Bronchial epithelial cell (primary cell): Measurements from ENCODE around the gene SUPT20H. TPM values are rescaled to one million over a fixed set of nuclear protein-coding genes. Genes with fewer than 3 reads are reported as not detected.

Experiments
- DNase-seq: peaks from one replicate; pipeline ENCODE4 v3.0.0-alpha.2; 2010; ENCODE audit warnings: low read depth
- FAIRE-seq: peaks from 2 replicates; lab custom pipeline; 2011; peaks lifted over from hg19 to GRCh38; lab: Jason Lieb, UNC
- H3K27me3 ChIP-seq: 2 replicates; pipeline ENCODE4 v1.5.1; 2011; ENCODE audit warnings: low read length; ENCODE audit not compliant: control insufficient read depth, insufficient read depth
- H3K36me3 ChIP-seq: 2 replicates; pipeline ENCODE4 v1.5.1; 2011; ENCODE audit warnings: low read length; ENCODE audit not compliant: control insufficient read depth, insufficient read depth
- H3K4me3 ChIP-seq: 2 replicates; pipeline ENCODE4 v1.5.1; 2011; ENCODE audit warnings: mild to moderate bottlenecking, low read depth, low read length, control low read depth
- CTCF ChIP-seq: IDR thresholded peaks from 2 replicates; pipeline ENCODE4 v1.5.1; 2011; ENCODE audit warnings: mild to moderate bottlenecking, moderate library complexity, low read length, control low read depth, inconsistent platforms; ENCODE audit not compliant: insufficient read depth, severe bottlenecking
- total RNA-seq: library from RNA; depleted of rRNA; stranded (reverse); fragments of >200 nt; gene quantifications from 2 replicates; pipeline ENCODE4 v1.2.1, GENCODE V29; 2014

Gene SUPT20H
- 28.7 and 33.8 TPM in 2 replicates for total RNA-seq

DNA sequence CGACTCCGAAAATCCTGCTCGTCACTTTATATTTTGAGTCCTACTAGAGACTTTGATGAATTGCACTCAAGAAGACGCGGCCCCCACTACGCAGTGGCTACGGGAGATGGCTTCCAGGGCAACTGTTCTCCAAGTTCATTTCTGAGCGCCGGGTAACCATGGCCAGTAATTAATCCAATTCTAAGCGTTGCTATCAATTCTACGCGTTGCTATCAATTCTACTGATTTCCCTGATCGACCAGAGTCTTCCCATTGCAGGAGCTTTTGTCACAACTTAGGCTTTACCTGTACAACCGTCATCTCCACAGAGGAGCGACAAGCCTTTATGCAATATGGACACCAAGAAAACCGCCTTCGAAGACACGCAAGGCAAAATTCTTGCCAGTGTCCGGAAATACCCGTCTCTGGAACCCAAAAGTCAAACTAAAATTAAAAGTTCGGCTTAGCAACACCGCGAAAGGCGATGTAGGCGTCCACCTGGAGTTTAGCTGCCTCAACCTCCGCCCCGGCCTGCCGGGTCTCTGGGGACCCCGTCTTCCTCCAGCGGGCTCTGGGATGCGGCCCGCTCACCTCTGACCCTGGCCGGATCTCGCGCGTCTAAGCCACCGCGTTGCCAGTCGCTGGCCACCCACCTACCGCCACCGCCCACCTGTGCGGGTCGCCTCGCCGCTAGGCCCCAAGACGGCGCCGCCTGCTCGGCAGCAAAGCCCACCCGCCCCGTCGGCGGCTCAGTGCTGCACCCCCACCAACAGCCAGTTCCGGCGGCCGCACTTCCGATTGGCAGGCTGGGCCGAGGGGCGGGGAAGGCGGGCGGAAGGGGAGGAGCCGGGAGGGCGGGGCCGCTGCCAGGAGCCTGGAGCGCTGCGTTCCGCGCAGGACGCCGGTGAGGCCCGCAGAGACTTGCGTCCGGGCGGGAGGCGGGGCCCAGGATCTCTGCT is at the start of gene SUPT20H:
Gene SUPT20H, minus strand, starts transcription at position 779 of the 938 bp plus-strand sequence. CDS start 8,198 bp downstream, outside the sequence.
- no peak for FAIRE-seq
- TF ChIP-seq CTCF, result no peak

DNA sequence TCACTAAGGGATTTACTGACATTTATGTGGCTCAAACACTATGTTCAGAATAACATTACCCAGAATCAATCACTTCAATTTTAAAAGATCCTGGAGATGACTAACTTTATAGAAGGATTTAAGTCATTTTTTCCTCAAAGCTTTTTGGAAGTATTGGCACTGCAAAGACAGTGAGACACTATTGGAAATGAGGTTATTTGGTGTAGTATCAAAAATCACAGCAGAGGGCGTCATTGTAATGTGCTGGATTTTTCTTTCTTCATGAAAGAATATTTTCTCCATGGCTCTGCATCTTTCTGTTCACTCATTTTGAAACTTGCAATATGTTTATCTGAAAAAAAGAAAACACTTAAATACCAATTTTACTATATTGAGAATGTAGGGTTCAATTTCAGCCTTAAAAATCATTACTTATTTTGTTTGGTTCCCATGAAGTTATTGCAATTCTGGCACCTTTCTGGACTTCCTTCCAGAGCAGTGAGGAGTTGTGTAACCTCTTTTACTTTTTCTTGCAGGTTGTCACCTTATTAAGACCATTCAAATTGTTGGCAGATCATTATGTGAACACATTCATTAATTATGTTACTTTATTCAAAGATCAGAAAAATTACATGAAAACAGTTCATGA is 49.7 kb upstream of the SUPT20H start:
- DNase-seq (peak; percentile 45), FAIRE-seq (no peak)
- H3K36me3 ChIP-seq, result no peaks in the 10 kb centered on the region
- H3K27me3 ChIP-seq, result no peaks in the 10 kb centered on the region
- TF ChIP-seq CTCF, result peak; percentile 56
- H3K4me3 ChIP-seq, result no peak overlapping the region

More for the DNA sequence above, at the start of gene SUPT20H:
- DNase-seq, result peak; percentile 77
- Histone ChIP-seq H3K4me3 (peak within 1 kb of the TSS; percentile 89), H3K27me3 (no peaks in the 10 kb centered on the region), H3K36me3 (peaks cover 4% of the 10 kb centered on the region)

DNA sequence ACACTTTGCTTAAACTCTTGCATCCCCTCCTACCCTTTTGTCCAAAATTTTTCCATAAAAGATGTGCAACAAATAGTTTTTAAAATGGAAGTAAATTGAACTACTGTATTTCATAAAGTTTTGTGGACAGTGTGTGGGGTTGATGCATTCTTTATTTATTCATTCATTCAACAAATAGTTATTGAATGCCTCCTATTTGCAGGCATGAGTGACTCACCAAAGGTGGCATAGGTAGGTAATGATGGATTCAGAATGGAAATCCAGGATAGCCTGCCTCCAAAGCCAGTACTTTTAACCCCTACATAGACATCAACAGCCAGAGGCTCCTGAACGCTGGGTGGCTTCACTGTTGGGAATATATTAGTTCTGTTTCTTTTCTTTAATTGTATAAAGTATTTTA is 48.4 kb upstream of the SUPT20H start:
- TF ChIP-seq CTCF, result no peak
- Histone ChIP-seq H3K36me3 (no peaks in the 10 kb centered on the region), H3K4me3 (no peak overlapping the region), H3K27me3 (no peaks in the 10 kb centered on the region)
- FAIRE-seq (no peak), DNase-seq (peak; percentile 58)

- Histone ChIP-seq H3K36me3 (no peaks in the 10 kb centered on the region), H3K27me3 (no peaks in the 10 kb centered on the region), H3K4me3 (no peak overlapping the region)
- DNase-seq (no peak), FAIRE-seq (no peak)
- TF ChIP-seq CTCF, result no peak
Measured at GRCh38 chr13:37107456-37107855, 48.0 kb upstream of the SUPT20H start.

- FAIRE-seq, result no peak
- no peak for DNase-seq
- Histone ChIP-seq H3K4me3 (no peak overlapping the region), H3K27me3 (no peaks in the 10 kb centered on the region), H3K36me3 (no peaks in the 10 kb centered on the region)
- no peak for TF ChIP-seq CTCF
Measured at GRCh38 chr13:37106642-37107041, 47.2 kb upstream of the SUPT20H start.
